GM10266 (cell line): ENCODE results near the gene WTAP.

ENCODE experiments used
- DNase-seq: peaks from one replicate; pipeline ENCODE4 v3.0.0; 2012; ENCODE audit errors: extremely low spot score
- TF ChIP-seq, protein P1 (sequence below): IDR thresholded peaks from 2 replicates; pipeline ENCODE4 v1.5.1; 2012; ENCODE audit warnings: mild to moderate bottlenecking, low read depth; ENCODE audit not compliant: control insufficient read depth, insufficient read depth; ENCODE audit errors: missing control alignments

The WTAP gene

DNA sequence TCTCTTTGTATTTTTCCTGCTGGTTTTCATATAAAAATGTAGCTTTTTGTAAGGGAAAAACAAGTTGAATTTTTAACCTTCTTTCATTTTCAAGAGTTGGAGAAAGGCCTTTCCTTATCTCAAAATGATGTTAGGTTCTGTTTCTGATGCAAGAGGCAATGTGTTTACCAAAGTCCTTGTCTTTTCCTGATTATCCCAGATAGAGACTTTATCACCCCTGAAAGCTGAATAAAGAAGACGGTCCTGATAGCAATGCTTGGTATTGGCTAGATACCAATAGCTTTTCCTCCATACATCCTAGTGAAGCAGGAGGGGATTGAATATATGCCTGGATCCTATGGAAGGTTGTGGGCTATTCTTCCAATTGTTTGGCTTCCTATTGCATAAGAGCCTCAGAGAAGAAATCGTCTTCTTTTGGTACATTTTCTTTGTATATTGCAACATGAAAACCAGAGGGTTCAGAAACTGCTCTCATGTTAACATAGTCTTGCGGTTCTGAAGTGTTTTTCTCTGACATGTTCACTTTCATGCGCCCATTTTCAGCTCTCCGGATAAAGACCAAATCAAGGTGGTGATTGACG is 78.2 kb downstream of the WTAP start:
- DNase-seq: no peak
- TF ChIP-seq, protein P1, sequence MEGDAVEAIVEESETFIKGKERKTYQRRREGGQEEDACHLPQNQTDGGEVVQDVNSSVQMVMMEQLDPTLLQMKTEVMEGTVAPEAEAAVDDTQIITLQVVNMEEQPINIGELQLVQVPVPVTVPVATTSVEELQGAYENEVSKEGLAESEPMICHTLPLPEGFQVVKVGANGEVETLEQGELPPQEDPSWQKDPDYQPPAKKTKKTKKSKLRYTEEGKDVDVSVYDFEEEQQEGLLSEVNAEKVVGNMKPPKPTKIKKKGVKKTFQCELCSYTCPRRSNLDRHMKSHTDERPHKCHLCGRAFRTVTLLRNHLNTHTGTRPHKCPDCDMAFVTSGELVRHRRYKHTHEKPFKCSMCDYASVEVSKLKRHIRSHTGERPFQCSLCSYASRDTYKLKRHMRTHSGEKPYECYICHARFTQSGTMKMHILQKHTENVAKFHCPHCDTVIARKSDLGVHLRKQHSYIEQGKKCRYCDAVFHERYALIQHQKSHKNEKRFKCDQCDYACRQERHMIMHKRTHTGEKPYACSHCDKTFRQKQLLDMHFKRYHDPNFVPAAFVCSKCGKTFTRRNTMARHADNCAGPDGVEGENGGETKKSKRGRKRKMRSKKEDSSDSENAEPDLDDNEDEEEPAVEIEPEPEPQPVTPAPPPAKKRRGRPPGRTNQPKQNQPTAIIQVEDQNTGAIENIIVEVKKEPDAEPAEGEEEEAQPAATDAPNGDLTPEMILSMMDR: no peak
